ENCODE measurements around the gene NT5DC4.

Gene NT5DC4

GRCh38 chr2:112723547-112723940 lies 2.7 kb downstream of the NT5DC4 start:
- H3K9me2 ChIP-seq (replicated peaks; ENCODE audit: control insufficient read depth, low read length): no peaks in the 10 kb centered on the region
- H3K27me3 ChIP-seq (ENCODE audit: control insufficient read depth, low read length): peaks cover 6% of the 10 kb centered on the region; the same call in 1 of the 2 replicates
- no peak overlapping the region for H3K4me2 ChIP-seq (ENCODE audit: low read length)
- H3F3A ChIP-seq (ENCODE audit: control insufficient read depth, insufficient read depth): no peaks in the 10 kb centered on the region
- H3K27ac ChIP-seq (ENCODE audit: low read depth, low read length): no peak overlapping the region
- H3K36me3 ChIP-seq (ENCODE audit: control insufficient read depth, low read length): no peaks in the 10 kb centered on the region
- no peak overlapping the region for H3K4me3 ChIP-seq (ENCODE audit: low read length)
- TF ChIP-seq, protein P1, sequence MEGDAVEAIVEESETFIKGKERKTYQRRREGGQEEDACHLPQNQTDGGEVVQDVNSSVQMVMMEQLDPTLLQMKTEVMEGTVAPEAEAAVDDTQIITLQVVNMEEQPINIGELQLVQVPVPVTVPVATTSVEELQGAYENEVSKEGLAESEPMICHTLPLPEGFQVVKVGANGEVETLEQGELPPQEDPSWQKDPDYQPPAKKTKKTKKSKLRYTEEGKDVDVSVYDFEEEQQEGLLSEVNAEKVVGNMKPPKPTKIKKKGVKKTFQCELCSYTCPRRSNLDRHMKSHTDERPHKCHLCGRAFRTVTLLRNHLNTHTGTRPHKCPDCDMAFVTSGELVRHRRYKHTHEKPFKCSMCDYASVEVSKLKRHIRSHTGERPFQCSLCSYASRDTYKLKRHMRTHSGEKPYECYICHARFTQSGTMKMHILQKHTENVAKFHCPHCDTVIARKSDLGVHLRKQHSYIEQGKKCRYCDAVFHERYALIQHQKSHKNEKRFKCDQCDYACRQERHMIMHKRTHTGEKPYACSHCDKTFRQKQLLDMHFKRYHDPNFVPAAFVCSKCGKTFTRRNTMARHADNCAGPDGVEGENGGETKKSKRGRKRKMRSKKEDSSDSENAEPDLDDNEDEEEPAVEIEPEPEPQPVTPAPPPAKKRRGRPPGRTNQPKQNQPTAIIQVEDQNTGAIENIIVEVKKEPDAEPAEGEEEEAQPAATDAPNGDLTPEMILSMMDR (IDR thresholded peaks at IDR 0.05; ENCODE audit: low read depth, low read length, poor library complexity, severe bottlenecking): no peak
- TF ChIP-seq EZH2phosphoT487 (IDR thresholded peaks at IDR 0.05; ENCODE audit: borderline replicate concordance, low read length): no peak
- peaks cover 5% of the 10 kb centered on the region for H3K4me1 ChIP-seq (ENCODE audit: control insufficient read depth, low read length)
- no peaks in the 10 kb centered on the region for H3K9me3 ChIP-seq (ENCODE audit: control insufficient read depth, insufficient read depth, low read length)
- no peaks in the 10 kb centered on the region for H4K20me1 ChIP-seq (ENCODE audit: control insufficient read depth, insufficient read depth, low read depth, low read length)
- H3K79me2 ChIP-seq (ENCODE audit: control insufficient read depth, low read length): no peaks in the 10 kb centered on the region

DNA sequence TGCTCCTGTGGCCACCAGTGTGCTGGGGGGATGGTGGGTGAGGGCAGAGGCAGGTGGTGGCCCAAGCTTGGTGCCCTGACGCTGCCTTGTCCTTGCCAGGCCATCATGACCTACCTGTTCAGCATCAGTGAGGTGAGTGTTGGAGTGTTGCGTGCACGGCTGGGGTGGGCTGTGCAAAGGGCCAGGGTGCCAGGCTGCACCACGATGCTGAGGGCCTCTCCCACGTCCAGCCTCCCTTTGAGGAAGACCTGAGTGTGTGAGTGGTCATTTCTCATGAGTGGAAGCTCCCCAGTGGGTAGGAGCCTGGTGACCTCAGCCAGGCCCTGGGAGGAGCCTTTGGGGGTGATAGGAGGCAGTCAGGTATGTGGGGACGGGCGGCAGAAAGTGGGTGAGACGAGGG lies 3.2 kb downstream of the NT5DC4 start:
- Histone ChIP-seq H3K27ac (ENCODE audit: low read depth, low read length) (no peak overlapping the region), H3K4me2 (ENCODE audit: low read length) (no peak overlapping the region), H3K27me3 (ENCODE audit: control insufficient read depth, low read length) (peaks cover 6% of the 10 kb centered on the region; the same call in 1 of the 2 replicates), H3K9me2 (replicated peaks; ENCODE audit: control insufficient read depth, low read length) (no peaks in the 10 kb centered on the region), H3K79me2 (ENCODE audit: control insufficient read depth, low read length) (no peaks in the 10 kb centered on the region), H3K4me1 (ENCODE audit: control insufficient read depth, low read length) (peaks cover 5% of the 10 kb centered on the region), H3K9me3 (ENCODE audit: control insufficient read depth, insufficient read depth, low read length) (no peaks in the 10 kb centered on the region), H3K4me3 (ENCODE audit: low read length) (no peak overlapping the region), H4K20me1 (ENCODE audit: control insufficient read depth, insufficient read depth, low read depth, low read length) (no peaks in the 10 kb centered on the region), H3F3A (ENCODE audit: control insufficient read depth, insufficient read depth) (no peaks in the 10 kb centered on the region), H3K36me3 (ENCODE audit: control insufficient read depth, low read length) (no peaks in the 10 kb centered on the region)
- TF ChIP-seq, protein P1 (IDR thresholded peaks at IDR 0.05; ENCODE audit: low read depth, low read length, poor library complexity, severe bottlenecking): no peak
- TF ChIP-seq EZH2phosphoT487 (IDR thresholded peaks at IDR 0.05; ENCODE audit: borderline replicate concordance, low read length): no peak

DNA sequence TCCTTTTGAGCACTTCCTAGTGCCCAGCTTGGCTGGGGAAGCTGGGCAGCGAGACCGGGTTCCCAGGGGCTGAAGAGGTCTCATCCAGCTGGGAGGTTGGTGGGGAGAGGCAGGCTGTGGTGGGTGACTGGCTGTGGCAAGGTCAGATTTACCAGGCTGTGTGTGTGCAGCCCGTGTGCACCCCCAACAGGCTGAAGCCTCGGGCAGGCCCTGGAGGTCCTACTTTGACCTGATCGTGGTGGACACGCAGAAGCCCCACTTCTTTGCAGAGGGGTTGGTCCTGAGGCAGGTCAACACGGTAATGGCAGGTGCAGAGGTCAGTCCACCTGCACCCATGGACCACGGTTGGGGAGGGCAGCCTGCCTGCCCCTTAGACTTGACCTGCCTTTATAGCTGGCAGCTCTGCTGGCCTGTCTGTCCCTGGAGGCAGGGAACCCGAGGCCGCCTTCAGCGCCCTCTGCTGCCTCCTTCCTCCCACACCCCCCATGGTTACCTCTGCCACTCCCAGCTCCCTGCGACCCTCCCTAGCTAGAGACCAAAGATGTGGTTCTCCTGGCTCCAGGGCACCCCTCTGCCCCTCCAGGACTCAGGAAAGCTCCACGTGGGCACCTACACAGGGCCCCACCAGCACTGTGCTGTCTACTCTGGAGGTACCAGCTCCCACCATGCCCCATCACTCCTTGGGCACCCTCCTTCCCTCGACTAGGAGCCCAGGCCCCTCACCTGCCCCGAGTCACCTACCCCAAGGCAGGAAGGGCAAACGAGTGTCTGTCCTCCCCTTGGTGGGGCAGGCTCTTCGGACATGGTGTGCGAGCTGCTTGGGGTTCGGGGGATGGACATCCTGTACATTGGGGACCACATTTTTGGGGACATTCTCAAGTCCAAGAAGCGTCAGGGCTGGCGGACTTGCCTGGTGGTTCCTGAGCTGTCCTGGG lies 4.0 kb downstream of the NT5DC4 start:
- Histone ChIP-seq H3F3A (ENCODE audit: control insufficient read depth, insufficient read depth) (no peaks in the 10 kb centered on the region), H3K36me3 (ENCODE audit: control insufficient read depth, low read length) (no peaks in the 10 kb centered on the region), H3K79me2 (ENCODE audit: control insufficient read depth, low read length) (no peaks in the 10 kb centered on the region), H3K9me2 (replicated peaks; ENCODE audit: control insufficient read depth, low read length) (no peaks in the 10 kb centered on the region), H3K4me1 (ENCODE audit: control insufficient read depth, low read length) (peaks cover 5% of the 10 kb centered on the region), H3K27ac (ENCODE audit: low read depth, low read length) (no peak overlapping the region), H3K9me3 (ENCODE audit: control insufficient read depth, insufficient read depth, low read length) (no peaks in the 10 kb centered on the region), H3K4me3 (ENCODE audit: low read length) (no peak overlapping the region), H4K20me1 (ENCODE audit: control insufficient read depth, insufficient read depth, low read depth, low read length) (no peaks in the 10 kb centered on the region), H3K4me2 (ENCODE audit: low read length) (no peak overlapping the region), H3K27me3 (ENCODE audit: control insufficient read depth, low read length) (peaks cover 6% of the 10 kb centered on the region; the same call in 1 of the 2 replicates)
- TF ChIP-seq, protein P1 (IDR thresholded peaks at IDR 0.05; ENCODE audit: low read depth, low read length, poor library complexity, severe bottlenecking): peak; percentile 44
- no peak for TF ChIP-seq EZH2phosphoT487 (IDR thresholded peaks at IDR 0.05; ENCODE audit: borderline replicate concordance, low read length)

Data from DOHH2 (cell line).